Testis (tissue), 2 donors: Measurements from ENCODE around the gene NUAK1.

ENCODE experiments used
- CTCF ChIP-seq, 3 experiments: fragments of 450-650 bp in 2 of 3; fragments of 200-600 bp in 1 of 3; sonication (generic) in 1 of 3; IDR thresholded peaks; one replicate each; pipeline ENCODE4 v1.5.1; 2016 to 2019; ENCODE audit warnings: antibody characterized with exemption in 3 of 3, mild to moderate bottlenecking in 2 of 3, moderate library complexity in 1 of 3
- POLR2A ChIP-seq: fragments of 450-650 bp; IDR thresholded peaks from one replicate; pipeline ENCODE4 v1.6.1; 2017; ENCODE audit warnings: antibody characterized with exemption, mild to moderate bottlenecking, moderate library complexity

- TF ChIP-seq POLR2A, result no peak
- no peak for TF ChIP-seq CTCF (IDR thresholded peaks at IDR 0.05)
Observed at GRCh38 chr12:106126441-106127337, 12.1 kb downstream of the NUAK1 start.
